Measurements from ENCODE around the gene TACC2.

The TACC2 gene

DNA sequence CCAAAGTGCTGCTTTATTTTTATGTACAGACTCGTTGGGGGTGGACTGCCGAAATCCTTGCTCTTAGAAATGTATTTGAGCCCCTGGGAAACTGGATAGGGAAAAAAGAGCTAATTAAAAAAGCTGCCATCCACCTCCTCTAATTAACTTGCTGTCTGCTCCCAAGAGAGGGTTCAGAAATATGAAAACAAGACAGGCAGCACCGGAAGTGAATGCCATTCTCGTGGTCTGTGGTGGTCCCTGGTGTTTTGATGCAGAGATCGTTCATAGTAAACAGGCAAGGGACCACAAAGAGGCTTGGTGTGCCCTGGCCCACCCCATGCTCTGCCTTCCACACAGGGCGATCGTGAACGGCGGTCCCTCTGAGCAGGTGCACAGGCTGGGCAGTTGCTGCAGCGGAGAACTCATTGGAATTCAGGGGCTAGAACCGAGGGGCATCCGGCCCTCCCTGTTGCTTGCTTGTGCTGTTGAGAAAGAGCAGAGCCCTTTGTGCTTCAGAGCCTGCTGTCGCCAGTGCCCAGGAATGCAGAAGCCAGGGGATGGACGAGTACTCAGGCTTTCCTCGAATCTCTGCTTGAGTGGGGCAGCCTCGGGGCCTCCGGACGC, 203.1 kb downstream of the TACC2 start:
- no peak overlapping the region for H3K4me3 ChIP-seq (ENCODE audit: low read depth, low read length)
- DNase-seq (ENCODE audit: low read depth), result no peak
- no peak for TF ChIP-seq CTCF (IDR thresholded peaks at IDR 0.05; ENCODE audit: low read depth, low read length, missing control alignments)

GRCh38 chr10:122194251-122194650, 205.3 kb downstream of the TACC2 start:
- no peak for DNase-seq (ENCODE audit: low read depth)
- TF ChIP-seq CTCF (IDR thresholded peaks at IDR 0.05; ENCODE audit: low read depth, low read length, missing control alignments), result no peak
- H3K4me3 ChIP-seq (ENCODE audit: low read depth, low read length), result no peak overlapping the region

DNA sequence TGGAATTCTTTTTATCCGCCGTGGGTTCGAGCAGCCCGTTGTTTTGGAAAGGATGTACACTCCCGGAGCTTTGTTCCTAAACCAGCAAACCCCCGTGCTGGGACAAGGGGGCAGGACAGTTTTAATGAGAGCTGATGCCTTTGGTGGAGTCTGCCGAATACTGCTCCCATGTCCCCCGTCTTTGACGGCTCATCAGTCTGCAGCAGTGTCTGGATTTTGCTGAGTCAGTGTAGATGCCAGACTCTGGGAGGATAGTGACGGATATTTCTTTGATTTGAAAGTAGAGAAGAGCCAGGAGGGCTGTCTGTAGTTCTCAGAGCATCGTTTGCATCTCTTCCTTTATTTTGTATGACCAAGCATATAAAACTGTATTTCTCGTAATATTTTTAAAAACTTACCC, 207.3 kb downstream of the TACC2 start:
- no peak for DNase-seq (ENCODE audit: low read depth)
- no peak for TF ChIP-seq CTCF (IDR thresholded peaks at IDR 0.05; ENCODE audit: low read depth, low read length, missing control alignments)
- no peak overlapping the region for H3K4me3 ChIP-seq (ENCODE audit: low read depth, low read length)

DNA sequence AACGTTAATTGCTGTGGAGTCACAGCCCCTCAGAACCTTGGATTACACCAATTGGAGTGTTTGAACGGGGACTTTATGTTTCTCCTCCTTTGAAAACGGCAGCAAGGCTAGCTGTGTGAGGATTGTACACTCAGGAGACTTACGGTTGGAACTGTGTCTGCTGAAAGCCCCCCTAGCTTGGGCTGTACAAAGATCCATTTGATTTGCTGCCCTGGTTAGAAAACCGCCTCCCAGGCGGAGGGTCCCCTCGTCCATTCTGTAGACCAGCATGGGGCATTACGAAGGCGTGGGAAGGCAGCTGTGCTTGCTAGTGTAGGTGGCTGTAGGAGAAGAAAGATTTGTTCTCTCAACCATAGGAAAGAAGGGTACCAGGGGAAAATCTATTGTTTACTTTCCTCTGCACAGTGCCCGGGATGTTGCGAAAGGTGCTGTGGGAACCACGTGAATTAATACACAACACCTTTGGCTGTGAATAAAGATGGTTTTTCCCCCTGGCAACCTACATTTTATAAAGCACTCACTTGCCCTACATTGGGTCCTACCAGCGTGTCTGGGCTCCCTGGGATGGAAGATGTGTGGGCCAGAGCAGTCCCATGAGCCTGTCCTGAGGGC, 208.8 kb downstream of the TACC2 start:
- no peak overlapping the region for H3K4me3 ChIP-seq (ENCODE audit: low read depth, low read length)
- no peak for TF ChIP-seq CTCF (IDR thresholded peaks at IDR 0.05; ENCODE audit: low read depth, low read length, missing control alignments)
- no peak for DNase-seq (ENCODE audit: low read depth)

GRCh38 chr10:122198631-122199030, 209.7 kb downstream of the TACC2 start:
- DNase-seq (ENCODE audit: low read depth), result no peak
- H3K4me3 ChIP-seq (ENCODE audit: low read depth, low read length), result no peak overlapping the region
- no peak for TF ChIP-seq CTCF (IDR thresholded peaks at IDR 0.05; ENCODE audit: low read depth, low read length, missing control alignments)

DNA sequence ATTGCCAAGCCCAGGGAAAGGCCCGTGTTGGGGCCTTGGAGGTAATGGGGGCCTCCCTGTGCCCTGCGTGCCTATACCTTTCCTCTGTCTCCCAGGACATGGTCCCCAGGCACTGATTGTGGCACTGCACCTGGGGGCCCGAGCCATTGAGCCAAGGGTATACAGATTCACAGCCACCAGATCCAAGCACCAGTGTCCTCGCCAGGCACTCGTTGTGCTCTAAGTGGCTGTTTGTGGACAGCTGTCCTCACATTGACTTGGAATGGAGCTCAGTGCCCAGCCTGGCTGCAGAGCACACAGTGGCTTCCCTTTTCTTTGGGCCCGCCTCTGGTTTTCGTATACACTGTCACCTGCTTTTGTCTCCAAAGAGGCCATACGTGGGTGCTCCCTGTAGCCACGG, 210.1 kb downstream of the TACC2 start:
- H3K4me3 ChIP-seq (ENCODE audit: low read depth, low read length), result no peak overlapping the region
- DNase-seq (ENCODE audit: low read depth), result no peak
- no peak for TF ChIP-seq CTCF (IDR thresholded peaks at IDR 0.05; ENCODE audit: low read depth, low read length, missing control alignments)

DNA sequence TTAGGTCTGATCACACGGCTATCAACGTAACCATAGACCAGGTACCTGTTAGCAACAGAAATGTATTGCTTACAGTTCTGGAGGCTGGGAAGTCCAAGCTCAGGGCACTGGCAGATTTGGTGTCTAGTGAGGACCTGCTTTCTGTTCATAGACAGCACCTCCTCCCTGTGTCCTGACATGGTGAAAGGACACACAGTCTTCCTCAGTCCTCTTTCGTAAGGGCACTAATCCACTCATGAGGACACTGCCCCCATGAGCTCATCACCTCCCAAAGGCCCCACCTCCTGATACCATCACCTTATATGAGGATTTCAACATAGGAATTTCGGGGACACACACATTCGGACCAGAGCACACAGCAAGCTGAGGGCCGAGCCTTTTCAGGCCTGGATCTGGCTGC, 210.7 kb downstream of the TACC2 start:
- no peak for TF ChIP-seq CTCF (IDR thresholded peaks at IDR 0.05; ENCODE audit: low read depth, low read length, missing control alignments)
- no peak for DNase-seq (ENCODE audit: low read depth)
- no peak overlapping the region for H3K4me3 ChIP-seq (ENCODE audit: low read depth, low read length)

Data from GM12864 (cell line).